Endodermal cell (in vitro differentiated cells): ENCODE data around the gene STK4. TPM values are rescaled to one million over a fixed set of nuclear protein-coding genes. Genes with fewer than 3 reads are reported as not detected.

Source experiments
- DNase-seq: peaks from one replicate; pipeline ENCODE4 v3.0.0-alpha.2; 2017
- H3K27ac ChIP-seq: 2 replicates; pipeline ENCODE4 v1.5.1; 2013; ENCODE audit warnings: mild to moderate bottlenecking, low read depth, low read length, moderate library complexity
- H3K27me3 ChIP-seq: 2 replicates; pipeline ENCODE4 v1.6.1; 2013; ENCODE audit warnings: mild to moderate bottlenecking, low read length, moderate library complexity; ENCODE audit not compliant: insufficient read depth, control insufficient read depth, poor library complexity, severe bottlenecking
- H3K36me3 ChIP-seq: 2 replicates; pipeline ENCODE4 v1.7.0; 2013; ENCODE audit warnings: mild to moderate bottlenecking, low read length, moderate library complexity; ENCODE audit not compliant: control insufficient read depth, insufficient read depth
- H3K4me1 ChIP-seq: one replicate; pipeline ENCODE4 v1.7.0; 2013; ENCODE audit warnings: low read length; ENCODE audit not compliant: control insufficient read depth, insufficient read depth
- H3K4me3 ChIP-seq: 2 replicates; pipeline ENCODE4 v1.5.1; 2013; ENCODE audit warnings: mild to moderate bottlenecking, low read length, moderate library complexity
- H3K9ac ChIP-seq: 2 replicates; pipeline ENCODE4 v1.6.1; 2013; ENCODE audit warnings: mild to moderate bottlenecking, low read length, moderate library complexity; ENCODE audit not compliant: poor library complexity, severe bottlenecking; ENCODE audit errors: extremely low read depth
- H3K9me3 ChIP-seq: 2 replicates; pipeline ENCODE4 v1.6.1; 2013; ENCODE audit warnings: mild to moderate bottlenecking, low read length, moderate library complexity; ENCODE audit not compliant: control insufficient read depth
- H3K27ac Mint-ChIP-seq: 2 replicates; pipeline ENCODE4 v1.8.0; 2020; ENCODE audit warnings: mixed read lengths
- H3K27me3 Mint-ChIP-seq: 2 replicates; pipeline ENCODE4 v1.8.0; 2021; ENCODE audit warnings: mild to moderate bottlenecking, mixed read lengths; ENCODE audit not compliant: insufficient read depth
- H3K36me3 Mint-ChIP-seq: 2 replicates; pipeline ENCODE4 v1.8.0; 2020; ENCODE audit warnings: low read depth, mixed read lengths
- H3K4me1 Mint-ChIP-seq: 2 replicates; pipeline ENCODE4 v1.8.0; 2020; ENCODE audit warnings: mixed read lengths
- H3K4me3 Mint-ChIP-seq: 2 replicates; pipeline ENCODE4 v1.8.0; 2020; ENCODE audit warnings: mild to moderate bottlenecking, moderate library complexity, mixed read lengths
- H3K9me3 Mint-ChIP-seq: 2 replicates; pipeline ENCODE4 v1.8.0; 2020; ENCODE audit warnings: mild to moderate bottlenecking, mixed read lengths
- CTCF ChIP-seq: fragments of 200-600 bp; sonication (generic); conservative IDR thresholded peaks from 2 replicates; pipeline ENCODE4 v1.5.0; 2021; ENCODE audit warnings: antibody characterized with exemption, mild to moderate bottlenecking
- WGBS, 2 experiments: methylation state at CpG; one replicate each; pipeline versions ENCODE4 v1.1.5 to v1.1.7; 2013; ENCODE audit warnings: missing lambda C conversion rate in 2 of 2, mixed read lengths in 1 of 2; ENCODE audit not compliant: insufficient coverage in 1 of 2, insufficient read length in 1 of 2; 5-methylcytosine and 5-hydroxymethylcytosine counted together
- total RNA-seq, 2 donors: library from RNA; stranded (reverse); fragmentation: NEBNext Ultra II Directional in 1 of 2; extraction: Animal tissue kit (Norgen Biotek cat#: 25700) in 1 of 2; gene quantifications; 2 replicates in 1 of 2; 3 replicates in 1 of 2; pipeline ENCODE4 v1.2.1, GENCODE V29; 2021

Gene STK4
- total RNA-seq, 2 donors from 2014 or later: 29.2 to 33.1 TPM

- no peak for DNase-seq
- Histone ChIP-seq H3K4me1 (peaks cover 12% of the 10 kb centered on the region), H3K4me3 (no peak overlapping the region), H3K9ac (no peak overlapping the region), H3K27me3 (no peaks in the 10 kb centered on the region), H3K27ac (no peak overlapping the region), H3K36me3 (peaks cover 87% of the 10 kb centered on the region), H3K9me3 (no peaks in the 10 kb centered on the region)
- no peak for TF ChIP-seq CTCF
- no peak overlapping the region for H3K27ac Mint-ChIP-seq
- peaks cover 22% of the 10 kb centered on the region for H3K4me1 Mint-ChIP-seq
- no peaks in the 10 kb centered on the region for H3K9me3 Mint-ChIP-seq
- 92 to 94% methylated on average over 1 of the region's 1 CpG for WGBS, 2 experiments
- H3K36me3 Mint-ChIP-seq: peaks cover 86% of the 10 kb centered on the region
- H3K27me3 Mint-ChIP-seq: no peaks in the 10 kb centered on the region
- no peak overlapping the region for H3K4me3 Mint-ChIP-seq
These were observed 13.6 kb upstream of the STK4 start for GRCh38 chr20:44952731-44953130.

- Mint-ChIP-seq H3K9me3 (no peaks in the 10 kb centered on the region), H3K36me3 (peaks cover 82% of the 10 kb centered on the region)
These were observed 12.1 kb upstream of the STK4 start for GRCh38 chr20:44954211-44954610.

GRCh38 chr20:44955270-44955669 is 11.0 kb upstream of the STK4 start:
- Mint-ChIP-seq H3K4me1 (peaks cover 38% of the 10 kb centered on the region), H3K27me3 (no peaks in the 10 kb centered on the region), H3K9me3 (no peaks in the 10 kb centered on the region), H3K4me3 (no peak overlapping the region), H3K36me3 (peaks cover 74% of the 10 kb centered on the region), H3K27ac (no peak overlapping the region)
- Histone ChIP-seq H3K9me3 (no peaks in the 10 kb centered on the region), H3K4me3 (no peak overlapping the region), H3K4me1 (peaks cover 15% of the 10 kb centered on the region), H3K27ac (no peak overlapping the region), H3K27me3 (no peaks in the 10 kb centered on the region), H3K36me3 (peaks cover 70% of the 10 kb centered on the region), H3K9ac (no peak overlapping the region)
- TF ChIP-seq CTCF: no peak
- WGBS, 2 experiments: 95 to 100% methylated on average over 3 to 4 of the region's 4 CpGs
- DNase-seq: no peak

More at GRCh38 chr20:44954211-44954610, 12.1 kb upstream of the STK4 start:
- Histone ChIP-seq H3K27me3 (no peaks in the 10 kb centered on the region), H3K9me3 (no peaks in the 10 kb centered on the region), H3K36me3 (peaks cover 81% of the 10 kb centered on the region), H3K9ac (no peak overlapping the region), H3K27ac (no peak overlapping the region), H3K4me1 (peaks cover 15% of the 10 kb centered on the region), H3K4me3 (peak overlapping the region; percentile 16)
- H3K4me1 Mint-ChIP-seq: peaks cover 33% of the 10 kb centered on the region
- H3K4me3 Mint-ChIP-seq: no peak overlapping the region
- H3K27ac Mint-ChIP-seq: peak overlapping the region; percentile 7
- DNase-seq: no peak
- H3K27me3 Mint-ChIP-seq: no peaks in the 10 kb centered on the region
- WGBS, 2 experiments: 83 to 84% methylated on average over 4 to 5 of the region's 5 CpGs
- TF ChIP-seq CTCF: no peak
